TTC549 (cell line): ENCODE measurements around the gene VCPKMT.
"Not testable (repeated sequence)": the region's sequence is repeated elsewhere in the genome, so short reads cannot be mapped to it uniquely, and the experiment has no call there.

Experiments used
- FAIRE-seq: peaks from 2 replicates; lab custom pipeline; 2012; peaks lifted over from hg19 to GRCh38; lab: Jason Lieb, UNC

Gene VCPKMT

DNA sequence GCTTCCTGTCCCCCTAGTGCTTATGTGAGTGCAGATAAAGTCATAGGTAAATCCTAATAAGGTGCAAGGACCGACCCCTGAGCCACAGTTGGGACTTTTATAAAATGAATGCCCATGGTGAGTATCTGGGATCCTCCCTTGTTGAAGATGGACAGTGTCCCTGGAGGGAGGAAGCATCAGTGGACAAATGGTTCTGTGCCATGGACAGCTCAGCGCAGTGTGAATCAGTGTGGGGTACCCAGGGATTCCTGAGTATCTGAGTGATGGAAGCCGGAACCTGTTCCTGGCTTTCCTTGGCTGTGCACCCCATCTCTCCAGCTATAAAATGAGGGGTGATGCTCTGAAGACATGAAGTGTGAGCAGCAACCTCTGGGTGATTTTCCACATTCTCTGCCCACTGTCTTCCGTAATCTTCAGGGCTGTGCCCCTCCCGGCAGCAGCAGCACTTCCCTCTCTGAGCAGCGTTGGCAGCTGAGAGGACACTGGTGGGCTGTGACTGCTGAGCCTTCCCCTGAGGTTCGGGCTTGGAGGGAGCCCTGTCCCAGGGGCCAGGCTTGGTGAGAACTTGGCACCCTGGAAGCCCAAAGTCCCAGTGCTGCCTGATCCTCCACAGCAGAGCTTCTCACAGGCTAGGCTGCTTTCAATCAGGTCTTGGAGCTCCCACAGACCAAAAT, 25.0 kb downstream of the VCPKMT start:
- no peak for FAIRE-seq

DNA sequence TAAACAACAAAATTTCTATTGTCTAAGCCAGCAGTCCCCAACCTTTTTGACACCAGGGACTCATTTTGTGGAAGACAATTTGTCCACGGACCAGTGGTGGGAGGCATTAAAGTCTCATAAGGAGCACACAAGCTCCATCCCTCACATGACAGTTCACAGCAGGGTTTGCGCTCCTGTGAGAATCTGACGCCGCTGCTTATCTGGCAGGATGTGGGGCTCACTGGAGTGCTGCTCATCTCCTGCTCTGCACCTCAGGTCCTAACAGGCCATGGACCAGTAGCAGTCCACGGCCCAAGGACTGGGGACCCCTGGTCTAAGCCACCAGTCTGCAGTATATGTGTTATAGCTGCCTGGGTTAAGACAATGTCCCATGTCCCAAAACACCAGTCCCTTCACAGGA, 27.2 kb downstream of the VCPKMT start:
- FAIRE-seq, result no peak

DNA sequence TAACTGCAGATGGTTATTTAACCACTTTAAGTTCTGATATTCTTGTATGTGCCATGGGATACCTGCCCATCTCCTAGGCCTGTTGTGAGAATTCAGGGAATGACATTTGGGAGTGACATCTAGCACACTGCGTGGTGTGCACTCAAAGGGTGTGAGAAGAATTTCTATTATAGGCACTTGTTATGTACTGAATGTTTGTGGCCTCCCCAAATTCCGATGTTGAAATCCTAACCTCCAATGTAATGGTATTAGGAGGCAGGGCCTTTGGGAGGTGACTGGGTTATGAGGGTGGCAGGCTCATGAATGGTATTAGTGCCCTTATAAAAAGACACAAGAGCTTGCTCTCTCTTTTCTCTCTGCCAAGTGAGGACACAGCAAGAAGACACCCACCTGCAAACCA, 27.6 kb downstream of the VCPKMT start:
- no peak for FAIRE-seq

DNA sequence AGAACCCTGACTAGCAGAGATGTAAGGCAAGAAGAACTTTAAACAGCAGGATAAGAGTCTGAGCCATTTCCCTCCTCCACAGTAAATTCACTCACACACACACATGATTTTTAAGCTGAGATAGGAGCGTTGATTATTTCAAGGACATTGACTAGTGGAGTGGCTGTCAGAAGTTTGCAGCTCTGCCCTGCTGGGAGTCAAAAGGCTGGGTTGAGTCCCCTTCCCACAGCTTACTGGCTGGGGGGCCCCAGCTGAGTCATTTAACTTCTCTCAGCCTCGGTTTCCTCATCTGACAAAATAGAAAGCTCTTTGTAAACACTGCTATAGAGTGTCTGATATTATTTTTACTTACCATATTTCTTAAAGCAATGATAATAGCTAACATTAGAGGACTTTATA, 28.3 kb downstream of the VCPKMT start:
- FAIRE-seq, result no peak

DNA sequence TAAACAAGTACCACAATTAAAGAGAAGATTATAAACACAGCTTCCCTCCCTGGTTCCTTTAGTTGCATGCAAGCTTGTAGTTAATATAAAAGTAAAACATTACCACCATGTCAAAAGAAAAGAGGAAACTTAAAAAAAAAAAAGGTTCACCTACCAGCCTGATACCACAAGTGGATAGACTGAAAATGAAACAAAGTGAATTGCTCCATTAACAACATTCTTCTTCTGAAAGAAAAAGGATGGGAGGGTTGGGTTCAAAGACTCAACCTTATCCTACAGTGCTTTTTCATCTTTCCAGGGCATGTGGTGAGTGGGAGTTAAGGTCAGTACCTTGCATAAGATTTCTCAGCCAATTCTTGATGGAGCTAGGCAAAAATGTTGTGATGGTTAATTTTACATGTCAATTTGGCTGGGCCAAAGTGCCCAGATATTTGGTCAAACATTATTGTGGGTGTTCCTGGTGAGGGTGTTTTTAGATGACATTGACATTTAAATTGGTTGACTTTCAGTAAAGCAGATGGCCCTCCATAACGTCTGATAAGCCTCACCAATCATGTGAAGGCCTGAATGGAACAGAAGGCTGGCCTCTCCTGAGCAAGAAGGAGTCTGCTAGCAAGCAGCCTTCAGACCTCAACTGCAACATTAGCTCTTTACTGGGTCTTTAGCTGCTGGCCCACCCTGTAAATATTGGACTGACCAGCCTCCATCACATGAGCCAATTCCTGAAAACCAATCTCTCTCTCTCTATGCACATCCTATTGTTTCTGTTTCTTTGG, 28.8 kb downstream of the VCPKMT start:
- FAIRE-seq, result no peak

DNA sequence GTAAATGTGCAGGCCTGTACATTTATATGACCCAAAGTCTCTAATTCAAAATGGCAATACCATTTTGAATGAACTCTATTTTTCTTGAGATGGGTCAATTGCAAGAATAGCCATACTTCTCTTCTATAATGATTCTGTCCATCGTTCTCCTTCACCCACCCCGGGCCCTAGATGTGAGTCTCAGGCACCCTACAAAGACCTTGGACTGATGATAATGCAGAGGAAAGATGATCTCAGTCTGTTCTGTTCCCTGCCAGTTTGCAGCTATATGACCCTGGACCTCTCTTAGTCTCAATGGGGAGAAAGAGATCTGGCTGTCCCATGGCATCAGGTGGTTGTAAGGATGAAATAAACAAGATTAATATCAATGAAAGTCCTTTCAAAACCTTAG, 30.1 kb downstream of the VCPKMT start:
- FAIRE-seq, result no peak

DNA sequence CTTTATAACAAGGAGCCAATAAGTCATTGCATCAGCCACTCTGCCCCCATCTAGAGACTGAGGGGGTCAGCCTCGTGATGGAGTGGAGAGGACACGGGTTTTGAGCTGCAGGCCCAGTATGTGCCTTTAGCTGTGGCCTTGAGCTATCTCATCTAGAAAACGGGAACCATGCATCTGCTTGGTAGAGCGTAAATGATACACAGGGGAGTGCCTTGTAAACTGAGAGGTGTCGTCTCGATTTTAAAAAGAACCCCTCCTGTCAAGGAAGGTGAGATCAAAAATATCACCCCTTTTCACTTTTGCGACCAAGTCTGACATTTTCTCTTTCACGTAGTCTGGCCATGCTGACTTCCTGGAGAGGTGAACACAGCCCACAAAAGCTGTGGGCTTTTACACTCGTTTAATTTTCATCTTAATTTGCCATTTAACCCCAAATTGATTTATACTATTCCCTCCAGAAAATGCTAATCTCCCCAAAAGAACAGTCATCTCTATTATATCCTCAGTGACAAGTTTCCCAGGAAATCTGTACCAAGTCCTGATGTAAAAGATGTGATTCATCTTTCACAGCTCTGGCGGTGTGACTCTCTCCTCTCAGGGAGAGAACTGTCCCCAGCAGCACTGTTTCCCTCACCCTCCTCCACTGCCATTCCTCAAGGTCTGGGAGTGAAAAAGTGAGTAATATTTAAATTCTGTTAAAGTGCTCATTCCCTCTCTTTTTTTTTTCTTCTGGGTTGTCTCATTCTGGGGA, 30.6 kb downstream of the VCPKMT start:
- FAIRE-seq, result no peak

DNA sequence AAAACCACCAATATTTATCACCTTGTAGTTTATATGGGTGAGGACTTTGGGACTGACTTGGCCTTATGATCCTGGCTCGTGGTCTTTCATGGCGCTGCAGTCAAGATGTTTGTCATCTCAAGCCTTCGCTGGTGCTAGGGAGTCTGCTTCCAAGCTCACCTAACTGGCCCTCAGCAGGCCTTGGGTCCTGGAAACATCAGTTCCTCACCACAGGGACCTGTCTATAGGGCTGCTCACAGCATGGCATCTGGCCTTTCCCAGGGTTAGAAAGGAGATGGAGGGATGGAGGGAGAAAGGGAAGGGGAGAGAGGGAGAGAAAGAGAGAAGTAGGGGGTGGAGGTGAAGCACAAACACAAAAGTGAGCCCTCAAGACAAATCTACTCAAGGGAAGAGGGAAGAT, 31.7 kb downstream of the VCPKMT start:
- no peak for FAIRE-seq

DNA sequence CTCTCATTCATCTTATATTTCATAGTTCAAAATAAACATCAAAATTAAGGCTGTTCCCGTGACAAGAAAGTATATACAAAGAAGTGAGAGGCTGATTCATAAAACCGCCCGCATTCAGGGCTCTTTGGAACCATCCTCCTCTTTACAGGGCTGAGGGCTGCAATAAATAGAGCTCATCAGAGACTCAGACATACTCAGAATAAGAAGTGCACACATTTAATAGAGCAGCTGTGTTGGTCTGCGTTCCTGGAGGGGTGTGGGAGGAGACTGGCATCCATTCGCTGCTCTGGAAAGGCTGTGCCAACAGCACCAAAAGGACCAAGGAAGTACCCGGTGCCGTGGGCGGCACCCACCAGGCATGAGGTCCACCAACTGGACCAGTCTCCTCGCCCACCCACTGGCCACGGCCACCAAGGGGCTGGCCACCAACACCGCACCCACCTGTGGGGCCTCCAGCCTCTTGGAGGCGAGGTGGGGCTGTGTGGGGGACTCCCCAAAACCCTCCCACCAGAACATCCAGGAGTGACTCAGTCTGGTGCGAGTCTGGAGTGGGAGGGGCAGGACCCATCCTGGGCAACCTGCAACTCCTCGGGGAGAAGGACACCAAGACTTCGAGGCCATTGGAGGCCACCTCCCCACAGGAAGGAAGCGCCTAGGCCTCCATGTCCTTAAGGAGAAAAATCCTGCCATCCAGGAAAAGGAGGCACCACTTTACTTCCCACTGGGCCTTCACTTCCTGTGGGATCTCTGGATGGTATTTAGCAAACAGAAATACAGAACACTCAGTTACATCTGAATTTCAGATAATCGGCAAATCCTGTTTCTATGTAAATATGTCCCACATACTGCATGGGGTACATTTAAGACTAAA, 32.7 kb downstream of the VCPKMT start:
- no peak for FAIRE-seq

DNA sequence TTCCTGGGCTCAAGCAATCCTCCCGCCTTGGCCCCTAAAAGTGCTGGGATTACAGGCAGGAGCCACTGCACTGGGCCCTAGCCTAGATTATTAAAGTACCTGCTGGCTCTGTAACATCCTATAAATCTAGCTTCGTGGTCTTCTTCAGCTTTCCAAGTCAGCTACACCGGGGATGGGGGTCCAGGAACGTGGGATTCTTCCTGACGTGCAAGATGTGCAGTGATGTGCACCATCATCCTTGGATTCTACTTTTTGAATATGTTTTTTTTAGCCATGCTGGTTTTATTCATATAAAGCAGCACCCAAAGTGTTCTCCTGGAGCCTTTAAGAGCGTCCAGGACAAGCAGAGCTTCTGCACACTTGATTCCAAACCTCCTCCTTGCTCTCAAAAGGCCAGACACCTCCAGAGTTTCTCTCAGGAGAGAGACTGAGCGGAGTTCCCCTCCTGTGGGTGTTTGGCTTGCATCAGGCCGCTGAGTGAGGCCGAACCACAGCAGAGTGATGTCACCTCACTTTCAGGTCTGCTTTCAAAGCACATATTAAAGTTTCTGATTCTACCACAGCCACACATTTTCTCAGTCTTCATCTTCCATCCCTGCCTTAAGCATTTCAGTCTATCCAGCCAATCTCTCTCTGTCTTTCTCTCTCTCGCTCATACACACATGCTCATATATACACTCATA, 33.4 kb downstream of the VCPKMT start:
- FAIRE-seq, result no peak

DNA sequence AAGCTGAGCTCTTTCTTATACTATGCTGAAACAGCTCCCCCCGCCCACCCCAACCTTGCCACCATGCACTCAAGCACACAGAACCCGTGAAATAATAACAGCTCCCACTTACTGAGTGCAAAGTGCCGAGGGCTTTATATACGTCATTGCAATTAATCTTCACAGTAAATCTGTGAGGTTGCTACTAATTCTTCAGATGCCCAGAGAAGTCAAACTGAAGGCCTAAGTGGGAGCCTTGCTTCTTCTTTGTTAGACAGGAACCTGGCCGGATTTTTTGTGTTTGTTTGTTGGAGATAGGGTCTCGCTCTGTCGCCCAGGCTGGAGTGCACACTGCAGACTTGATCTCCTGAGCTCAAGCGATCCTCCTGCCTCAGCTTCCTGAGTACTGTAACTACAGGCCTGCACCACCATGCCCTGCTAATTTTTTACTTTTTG, 34.0 kb downstream of the VCPKMT start:
- FAIRE-seq, result no peak

DNA sequence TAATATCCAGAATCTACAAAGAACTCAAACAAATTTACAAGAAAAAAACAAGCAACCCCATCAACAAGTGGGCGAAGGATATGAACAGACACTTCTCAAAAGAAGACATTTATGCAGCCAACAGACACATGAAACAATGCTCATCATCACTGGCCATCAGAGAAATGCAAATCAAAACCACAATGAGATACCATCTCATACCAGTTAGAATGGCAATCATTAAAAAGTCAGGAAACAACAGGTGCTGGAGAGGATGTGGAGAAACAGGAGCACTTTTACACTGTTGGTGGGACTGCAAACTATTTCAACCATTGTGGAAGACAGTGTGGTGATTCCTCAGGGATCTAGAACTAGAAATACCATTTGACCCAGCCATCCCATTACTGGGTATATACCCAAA, 37.3 kb downstream of the VCPKMT start:
- not testable (repeated sequence) for FAIRE-seq

DNA sequence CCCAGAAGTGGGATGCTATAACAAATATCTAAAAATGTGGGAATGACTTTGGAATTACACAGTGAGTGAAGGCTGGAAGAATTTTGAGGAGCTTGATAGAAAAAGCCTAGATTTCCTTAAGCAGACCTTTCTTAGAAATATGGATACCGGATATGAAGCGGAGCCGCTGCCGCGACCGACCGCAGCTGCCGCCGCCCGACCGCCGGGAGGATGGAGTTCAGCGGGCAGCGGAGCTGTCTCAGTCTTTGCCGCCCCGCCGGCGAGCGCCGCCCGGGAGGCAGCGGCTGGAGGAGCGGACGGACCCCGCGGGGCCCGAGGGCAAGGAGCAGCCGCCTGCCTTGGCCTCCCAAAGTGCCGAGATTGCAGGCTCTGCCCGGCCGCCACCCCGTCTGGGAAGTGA, 42.7 kb downstream of the VCPKMT start:
- FAIRE-seq, result not testable (repeated sequence)

DNA sequence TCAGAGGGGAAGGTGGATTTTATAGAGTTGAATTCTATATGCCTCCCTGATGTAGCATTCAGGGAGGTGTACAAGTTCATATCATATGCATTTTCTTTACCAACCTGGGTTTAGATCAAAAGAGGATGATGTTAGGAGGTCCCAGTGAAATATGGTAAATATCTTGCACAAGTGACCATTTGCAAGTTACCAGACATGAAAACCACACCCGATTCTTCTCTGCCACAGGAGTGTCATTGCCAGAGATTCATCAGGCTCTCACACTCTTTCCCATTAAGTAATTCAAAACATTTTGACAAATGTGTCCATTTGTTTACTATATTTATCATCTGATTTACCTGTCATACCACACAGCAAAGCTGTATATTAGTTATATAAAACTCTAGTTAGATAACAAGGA, 44.0 kb downstream of the VCPKMT start:
- FAIRE-seq, result no peak

DNA sequence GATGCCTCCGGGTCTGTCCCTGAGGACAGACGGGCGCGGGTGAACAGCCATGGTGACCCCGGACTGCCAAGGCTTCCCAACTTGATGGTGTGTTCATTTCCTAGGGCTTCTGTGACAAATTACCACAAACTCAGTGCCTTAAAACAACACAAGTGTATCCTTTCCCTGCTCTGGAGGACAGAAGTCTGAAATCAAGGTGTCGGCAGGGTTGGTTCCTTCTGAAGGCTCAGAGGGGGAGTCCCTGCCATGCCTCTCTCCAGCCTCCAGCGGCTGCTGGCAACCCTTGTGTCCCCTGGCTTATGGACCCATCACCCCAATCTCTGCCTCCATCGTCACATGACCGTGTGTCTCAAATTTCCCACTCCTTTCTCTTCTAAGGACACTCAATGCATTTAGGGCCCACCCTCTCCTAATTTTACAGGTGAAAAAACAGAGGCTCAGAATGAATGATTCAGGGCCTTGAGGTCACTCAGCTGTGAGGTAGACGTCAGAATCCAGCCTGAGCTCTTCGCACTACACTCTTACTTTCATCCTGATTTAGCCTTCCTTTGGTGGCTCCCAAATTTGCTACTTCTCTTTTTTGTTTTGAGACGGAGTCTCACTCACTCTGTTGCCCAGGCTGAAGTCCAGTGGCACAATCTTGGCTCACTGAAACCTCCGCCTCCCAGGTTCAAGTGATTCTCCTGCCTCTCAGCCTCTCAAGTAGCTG, 45.4 kb downstream of the VCPKMT start:
- FAIRE-seq, result no peak

DNA sequence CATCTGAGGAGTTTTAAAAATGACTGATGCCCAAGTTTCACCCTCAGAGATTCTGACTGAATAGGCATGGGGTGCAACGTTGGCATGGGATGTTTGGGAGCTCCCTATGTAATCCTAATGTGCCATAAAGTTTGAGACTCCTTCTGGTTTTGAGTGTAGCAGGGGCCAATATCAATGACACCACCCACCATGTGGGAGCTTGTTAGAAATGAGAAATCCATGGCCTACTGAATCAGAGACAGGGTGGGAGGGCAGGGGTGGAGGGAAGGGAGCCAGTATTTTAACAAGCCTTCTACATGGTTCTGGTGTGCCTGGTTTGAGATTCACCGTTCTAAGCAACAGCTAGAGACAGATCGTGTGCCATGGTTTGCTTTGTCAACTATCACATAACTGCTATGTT, 46.1 kb downstream of the VCPKMT start:
- FAIRE-seq, result no peak

DNA sequence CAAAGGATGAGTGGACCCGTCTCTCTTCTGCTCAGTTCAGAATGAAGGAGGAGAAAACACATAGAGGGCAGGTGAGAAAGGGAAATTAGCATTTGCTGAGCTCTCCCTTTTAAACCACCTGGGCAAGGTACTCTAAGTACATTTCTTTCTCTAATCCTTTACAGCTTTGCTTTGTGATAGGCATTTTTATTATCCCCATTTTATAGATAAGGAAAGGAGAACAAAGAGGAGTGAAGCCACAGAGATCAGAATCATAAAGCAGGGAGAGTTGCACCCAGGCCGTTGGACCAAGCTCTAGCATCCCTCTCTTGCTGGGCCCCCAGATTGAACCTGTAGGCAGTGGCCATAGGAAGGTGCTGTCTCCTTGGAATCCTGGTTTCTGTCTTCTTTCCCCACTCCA, 47.0 kb downstream of the VCPKMT start:
- no peak for FAIRE-seq

DNA sequence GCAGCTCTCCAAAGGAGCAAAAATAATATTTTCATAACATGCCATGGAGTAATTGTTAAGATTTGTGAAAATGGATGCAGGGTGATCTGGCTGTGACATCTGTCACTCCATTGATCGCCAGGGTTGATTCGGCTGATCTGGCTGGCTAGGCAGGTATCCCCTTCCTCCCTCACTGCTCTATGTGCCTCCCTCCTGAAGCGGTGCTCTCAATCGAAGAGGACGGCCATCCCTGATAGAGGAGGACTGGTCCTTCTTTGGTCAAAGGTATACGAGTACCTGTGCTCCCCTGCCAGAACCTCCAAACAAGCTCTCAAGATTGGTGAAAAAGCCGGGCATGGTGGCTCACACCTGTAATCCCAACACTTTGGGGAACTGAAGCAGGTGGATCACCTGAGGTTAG, 47.9 kb downstream of the VCPKMT start:
- FAIRE-seq, result no peak

DNA sequence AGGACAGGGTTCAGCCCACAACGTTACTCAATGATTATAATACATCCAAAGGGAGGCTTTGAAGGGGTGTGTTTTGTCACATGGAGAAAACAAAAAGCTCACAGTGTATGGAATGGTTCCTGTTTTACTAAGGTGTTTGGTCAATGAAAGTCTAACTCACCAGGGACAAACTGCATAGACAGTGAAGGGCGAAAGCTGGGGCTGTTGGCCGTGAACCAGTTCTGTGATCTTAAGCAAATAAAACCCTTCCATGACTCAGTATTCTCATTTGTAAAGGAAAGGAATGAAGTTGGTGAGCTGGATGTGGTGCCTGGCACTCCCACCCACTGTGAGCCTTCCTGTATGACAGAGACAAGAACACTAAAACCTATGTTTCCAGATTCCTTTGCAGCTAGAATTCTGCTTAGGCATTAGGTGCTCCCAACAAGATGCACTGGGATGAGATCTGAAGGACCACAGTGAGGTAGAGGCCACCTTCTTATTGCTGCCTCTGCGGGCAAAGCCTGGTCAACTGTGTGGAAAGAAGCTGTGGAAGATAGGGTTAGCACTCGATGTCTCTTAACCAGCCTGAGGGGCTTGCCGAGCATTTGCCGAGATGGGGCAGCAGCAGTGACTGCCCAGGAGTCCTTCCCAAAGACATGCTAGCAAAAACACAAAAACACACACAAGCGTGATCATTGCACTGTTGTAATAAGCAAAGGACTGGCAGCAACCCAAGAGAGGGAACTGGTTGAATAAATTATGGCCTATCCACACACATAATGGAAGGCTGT, 48.5 kb downstream of the VCPKMT start:
- no peak for FAIRE-seq

DNA sequence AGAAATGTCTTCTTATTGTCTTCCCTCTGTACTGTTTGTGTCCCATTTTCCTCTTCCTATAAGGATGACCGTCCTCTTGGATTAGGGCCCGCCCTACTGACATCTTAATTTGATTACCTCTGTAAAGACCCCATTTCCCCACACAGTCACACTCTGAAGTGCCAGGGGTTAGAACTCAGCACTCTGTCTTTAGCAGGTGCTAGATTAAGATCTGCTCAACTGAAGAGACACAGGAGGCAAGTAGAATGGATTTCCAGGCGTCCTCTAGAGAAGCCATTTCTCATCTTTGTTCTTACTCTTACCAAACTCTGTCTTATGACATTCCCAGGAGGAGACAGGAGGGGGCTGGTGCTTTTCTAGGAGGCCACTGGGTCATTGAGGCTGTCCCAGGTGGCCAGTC, 50.8 kb downstream of the VCPKMT start:
- no peak for FAIRE-seq
